ENCODE measurements around the gene LIMD2.

LIMD2 gene

GRCh38 chr17:63679214-63679613 lies 20.7 kb downstream of the LIMD2 start:
- DNase-seq: no peak

GRCh38 chr17:63676584-63676983 lies 23.3 kb downstream of the LIMD2 start:
- DNase-seq: no peak

- peak; percentile 61 for DNase-seq
Observed at GRCh38 chr17:63675607-63676546, 24.0 kb downstream of the LIMD2 start.

GRCh38 chr17:63675231-63675606 lies 24.7 kb downstream of the LIMD2 start:
- DNase-seq: peak; percentile 29

- no peak for DNase-seq
Observed at GRCh38 chr17:63672856-63673255, 27.1 kb downstream of the LIMD2 start.

- peak; percentile 87 for DNase-seq
Observed at GRCh38 chr17:63665527-63666214, 34.3 kb downstream of the LIMD2 start.

- no peak for DNase-seq
Observed at GRCh38 chr17:63659850-63660249, 40.1 kb downstream of the LIMD2 start.

- no peak for DNase-seq
Observed at GRCh38 chr17:63658366-63658765, 41.6 kb downstream of the LIMD2 start.

GRCh38 chr17:63657786-63658185 lies 42.1 kb downstream of the LIMD2 start:
- DNase-seq: no peak

- DNase-seq: no peak
Observed at GRCh38 chr17:63653050-63653449, 46.9 kb downstream of the LIMD2 start.

- no peak for DNase-seq
Observed at GRCh38 chr17:63652106-63652505, 47.8 kb downstream of the LIMD2 start.

- peak; percentile 61 for DNase-seq
Observed at GRCh38 chr17:63649813-63650212, 50.1 kb downstream of the LIMD2 start.

- DNase-seq: no peak
Observed at GRCh38 chr17:63647936-63648335, 52.0 kb downstream of the LIMD2 start.

- no peak for DNase-seq
Observed at GRCh38 chr17:63647065-63647725, 52.7 kb downstream of the LIMD2 start.

GRCh38 chr17:63646488-63646806 lies 53.5 kb downstream of the LIMD2 start:
- DNase-seq: peak; percentile 89

Measured in inflammatory macrophage treated with lipopolysaccharide for 4 hours (primary cell).